ENCODE data around the gene RPS27L.

The RPS27L gene

DNA sequence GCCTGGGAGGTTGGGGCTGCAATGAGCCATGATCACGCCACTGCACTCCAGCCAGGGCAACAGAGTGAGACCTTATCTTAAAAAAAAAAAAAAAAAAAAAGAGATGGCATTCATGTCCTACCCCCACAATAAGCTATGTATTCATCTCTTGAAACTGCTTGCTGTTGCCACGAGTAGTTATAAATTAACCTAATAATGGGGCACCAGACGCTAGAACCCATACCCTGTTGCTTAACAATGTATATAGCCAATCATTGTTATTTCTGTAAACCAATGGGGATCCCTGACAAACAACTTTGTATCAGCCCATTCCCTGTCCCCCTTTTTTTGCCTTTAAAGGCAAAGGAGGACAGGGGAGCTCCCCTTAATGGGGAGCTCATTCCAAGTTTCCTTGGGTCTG, 38.4 kb downstream of the RPS27L start:
- in situ Hi-C loops (cut with HindIII; ENCODE audit: low pct_ligation_motif_present, low sequenced_read_pairs), result no loop called here
- DNase-seq, result no peak
- H3K27me3 ChIP-seq (replicated peaks), result no peaks in the 10 kb centered on the region
- H3K4me3 ChIP-seq (ENCODE audit: low read depth, low read length), result no peak overlapping the region
- TF ChIP-seq, protein P1, sequence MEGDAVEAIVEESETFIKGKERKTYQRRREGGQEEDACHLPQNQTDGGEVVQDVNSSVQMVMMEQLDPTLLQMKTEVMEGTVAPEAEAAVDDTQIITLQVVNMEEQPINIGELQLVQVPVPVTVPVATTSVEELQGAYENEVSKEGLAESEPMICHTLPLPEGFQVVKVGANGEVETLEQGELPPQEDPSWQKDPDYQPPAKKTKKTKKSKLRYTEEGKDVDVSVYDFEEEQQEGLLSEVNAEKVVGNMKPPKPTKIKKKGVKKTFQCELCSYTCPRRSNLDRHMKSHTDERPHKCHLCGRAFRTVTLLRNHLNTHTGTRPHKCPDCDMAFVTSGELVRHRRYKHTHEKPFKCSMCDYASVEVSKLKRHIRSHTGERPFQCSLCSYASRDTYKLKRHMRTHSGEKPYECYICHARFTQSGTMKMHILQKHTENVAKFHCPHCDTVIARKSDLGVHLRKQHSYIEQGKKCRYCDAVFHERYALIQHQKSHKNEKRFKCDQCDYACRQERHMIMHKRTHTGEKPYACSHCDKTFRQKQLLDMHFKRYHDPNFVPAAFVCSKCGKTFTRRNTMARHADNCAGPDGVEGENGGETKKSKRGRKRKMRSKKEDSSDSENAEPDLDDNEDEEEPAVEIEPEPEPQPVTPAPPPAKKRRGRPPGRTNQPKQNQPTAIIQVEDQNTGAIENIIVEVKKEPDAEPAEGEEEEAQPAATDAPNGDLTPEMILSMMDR (IDR thresholded peaks at IDR 0.05; ENCODE audit: low read depth, low read length, missing control alignments), result no peak
- no peaks in the 10 kb centered on the region for H3K36me3 ChIP-seq (replicated peaks)
- H3K27ac ChIP-seq, result no peak overlapping the region

DNA sequence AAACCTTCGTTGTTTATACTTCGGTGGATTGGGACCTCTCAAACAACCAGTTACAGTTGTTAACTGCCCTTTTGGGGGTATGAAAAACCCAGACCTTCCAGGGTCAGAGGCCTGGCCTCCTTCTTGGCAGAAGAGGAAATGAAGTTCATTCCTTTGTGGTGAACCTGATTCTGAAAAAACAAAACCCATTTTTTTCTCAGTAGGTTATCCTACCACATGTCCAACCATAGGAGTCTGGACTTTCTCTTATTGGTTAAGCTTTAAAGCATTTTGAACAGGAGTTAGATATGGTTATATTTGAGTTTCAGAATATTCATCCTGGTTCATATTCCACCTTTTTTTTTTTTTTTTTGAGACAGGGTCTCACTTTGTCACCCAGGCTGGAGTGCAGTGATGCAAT, 42.8 kb downstream of the RPS27L start:
- no peak overlapping the region for H3K4me3 ChIP-seq (ENCODE audit: low read depth, low read length)
- in situ Hi-C loops (cut with HindIII; ENCODE audit: low pct_ligation_motif_present, low sequenced_read_pairs), result no loop called here
- H3K27me3 ChIP-seq (replicated peaks), result no peaks in the 10 kb centered on the region
- H3K27ac ChIP-seq, result no peak overlapping the region
- H3K36me3 ChIP-seq (replicated peaks), result no peaks in the 10 kb centered on the region
- TF ChIP-seq, protein P1 (IDR thresholded peaks at IDR 0.05; ENCODE audit: low read depth, low read length, missing control alignments), result no peak
- DNase-seq, result no peak

DNA sequence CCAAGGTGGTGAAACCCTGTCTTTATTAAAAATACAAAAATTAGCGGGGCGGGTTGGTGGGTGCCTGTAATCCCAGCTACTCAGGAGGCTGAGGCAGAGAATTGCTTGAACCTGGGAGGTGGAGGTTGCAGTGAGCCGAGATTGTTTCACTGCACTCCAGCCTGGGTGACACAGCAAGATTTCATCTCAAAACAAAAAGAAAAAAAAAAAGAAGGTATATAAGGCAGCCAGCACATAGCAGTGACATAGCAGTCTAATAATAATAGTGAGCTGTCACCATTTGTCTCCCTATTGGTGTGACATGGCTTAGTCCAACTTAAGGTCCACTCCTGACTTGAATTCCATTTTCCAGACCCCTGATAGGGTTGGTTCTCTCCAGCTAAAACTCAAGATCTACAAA, 44.4 kb downstream of the RPS27L start:
- no peak overlapping the region for H3K4me3 ChIP-seq (ENCODE audit: low read depth, low read length)
- no peak overlapping the region for H3K27ac ChIP-seq
- H3K36me3 ChIP-seq (replicated peaks), result no peaks in the 10 kb centered on the region
- in situ Hi-C loops (cut with HindIII; ENCODE audit: low pct_ligation_motif_present, low sequenced_read_pairs), result no loop called here
- TF ChIP-seq, protein P1 (IDR thresholded peaks at IDR 0.05; ENCODE audit: low read depth, low read length, missing control alignments), result no peak
- DNase-seq, result no peak
- H3K27me3 ChIP-seq (replicated peaks), result no peaks in the 10 kb centered on the region

DNA sequence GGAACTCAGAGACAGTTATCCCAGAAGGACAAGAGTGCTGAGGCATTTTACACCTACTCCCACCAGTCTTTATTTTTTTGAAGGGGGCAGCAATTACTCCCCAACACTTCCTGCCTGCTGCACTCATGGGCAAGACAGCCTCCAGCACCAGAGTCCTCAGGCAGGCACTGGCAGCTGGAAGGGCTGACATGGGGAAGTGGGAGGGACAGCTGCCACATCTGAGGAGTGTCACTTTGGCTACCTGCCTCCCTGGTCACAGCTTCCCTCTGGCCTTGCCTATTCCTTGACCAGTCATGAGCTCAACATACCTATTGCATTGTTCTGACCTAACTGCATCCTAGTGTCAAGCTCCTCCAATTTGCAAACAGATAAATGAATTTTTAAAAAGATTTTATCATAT, 45.8 kb downstream of the RPS27L start:
- H3K4me3 ChIP-seq (ENCODE audit: low read depth, low read length), result no peak overlapping the region
- no peak overlapping the region for H3K27ac ChIP-seq
- no peaks in the 10 kb centered on the region for H3K36me3 ChIP-seq (replicated peaks)
- in situ Hi-C loops (cut with HindIII; ENCODE audit: low pct_ligation_motif_present, low sequenced_read_pairs), result no loop called here
- no peaks in the 10 kb centered on the region for H3K27me3 ChIP-seq (replicated peaks)
- TF ChIP-seq, protein P1 (IDR thresholded peaks at IDR 0.05; ENCODE audit: low read depth, low read length, missing control alignments), result no peak
- DNase-seq, result no peak

DNA sequence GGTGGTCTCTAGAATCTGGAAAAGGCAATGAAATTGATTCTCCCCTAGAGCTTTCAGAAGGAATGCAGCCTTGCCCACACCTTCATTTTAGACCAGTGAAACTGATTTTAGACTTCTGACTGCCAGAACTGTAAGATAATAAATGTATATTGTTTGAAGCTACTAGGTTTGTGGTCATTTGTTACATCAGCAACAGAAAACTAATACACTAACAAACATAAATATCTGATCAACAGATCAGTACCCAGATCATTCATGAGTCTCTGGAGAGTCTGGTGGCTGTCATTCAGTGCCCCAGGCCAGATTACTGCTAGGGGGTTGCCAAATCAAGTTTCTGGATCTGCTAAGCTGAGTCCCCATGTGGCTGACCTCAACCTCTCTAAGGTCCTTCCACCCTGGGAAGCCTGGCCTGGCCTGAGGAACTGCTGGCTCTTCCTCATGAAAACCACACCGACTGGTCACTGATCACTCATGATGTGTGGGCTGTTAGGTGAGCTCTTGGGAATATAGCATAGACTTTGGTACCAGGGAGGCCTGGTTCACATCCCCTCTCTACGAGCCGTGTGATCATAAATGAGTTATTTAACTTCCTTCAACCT, 46.8 kb downstream of the RPS27L start:
- Histone ChIP-seq H3K4me3 (ENCODE audit: low read depth, low read length) (no peak overlapping the region), H3K36me3 (replicated peaks) (no peaks in the 10 kb centered on the region), H3K27ac (no peak overlapping the region), H3K27me3 (replicated peaks) (no peaks in the 10 kb centered on the region)
- TF ChIP-seq, protein P1 (IDR thresholded peaks at IDR 0.05; ENCODE audit: low read depth, low read length, missing control alignments), result no peak
- in situ Hi-C loops (cut with HindIII; ENCODE audit: low pct_ligation_motif_present, low sequenced_read_pairs), result no loop called here
- no peak for DNase-seq

DNA sequence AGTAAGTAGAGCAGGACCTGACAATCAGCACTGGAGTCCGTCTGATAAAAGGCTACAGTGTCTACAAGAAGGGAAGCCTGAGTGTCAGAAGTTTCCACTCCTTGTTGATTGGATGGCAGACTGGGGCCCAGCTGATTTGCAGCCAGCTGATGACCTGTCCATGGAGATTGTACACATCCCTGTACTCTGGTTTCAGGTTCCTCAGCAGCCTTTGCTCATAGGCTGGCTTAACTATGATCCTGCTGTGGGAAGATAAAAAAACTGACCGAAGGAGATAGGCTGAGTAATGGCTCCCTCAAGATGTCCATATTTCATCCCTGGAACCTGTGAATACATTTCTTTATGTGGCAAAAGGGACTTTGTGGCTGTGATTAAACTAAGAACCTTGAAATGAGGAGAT, 47.4 kb downstream of the RPS27L start:
- in situ Hi-C loops (cut with HindIII; ENCODE audit: low pct_ligation_motif_present, low sequenced_read_pairs), result no loop called here
- Histone ChIP-seq H3K4me3 (ENCODE audit: low read depth, low read length) (no peak overlapping the region), H3K27ac (peak overlapping the region; percentile 95), H3K27me3 (replicated peaks) (no peaks in the 10 kb centered on the region), H3K36me3 (replicated peaks) (no peaks in the 10 kb centered on the region)
- peak; percentile 72 for DNase-seq
- TF ChIP-seq, protein P1 (IDR thresholded peaks at IDR 0.05; ENCODE audit: low read depth, low read length, missing control alignments), result no peak
